GM15510 (cell line): ENCODE measurements around the gene TRABD2B.

Experiments
- POLR2A ChIP-seq: IDR thresholded peaks from 3 replicates; pipeline ENCODE4 v1.6.1; 2011; ENCODE audit warnings: borderline replicate concordance; ENCODE audit not compliant: insufficient read length; ENCODE audit errors: extremely low read depth

Gene TRABD2B

GRCh38 chr1:47782414-47783166 lies 214.6 kb downstream of the TRABD2B start:
- TF ChIP-seq POLR2A: no peak

GRCh38 chr1:47781171-47781959 lies 215.8 kb downstream of the TRABD2B start:
- no peak for TF ChIP-seq POLR2A

DNA sequence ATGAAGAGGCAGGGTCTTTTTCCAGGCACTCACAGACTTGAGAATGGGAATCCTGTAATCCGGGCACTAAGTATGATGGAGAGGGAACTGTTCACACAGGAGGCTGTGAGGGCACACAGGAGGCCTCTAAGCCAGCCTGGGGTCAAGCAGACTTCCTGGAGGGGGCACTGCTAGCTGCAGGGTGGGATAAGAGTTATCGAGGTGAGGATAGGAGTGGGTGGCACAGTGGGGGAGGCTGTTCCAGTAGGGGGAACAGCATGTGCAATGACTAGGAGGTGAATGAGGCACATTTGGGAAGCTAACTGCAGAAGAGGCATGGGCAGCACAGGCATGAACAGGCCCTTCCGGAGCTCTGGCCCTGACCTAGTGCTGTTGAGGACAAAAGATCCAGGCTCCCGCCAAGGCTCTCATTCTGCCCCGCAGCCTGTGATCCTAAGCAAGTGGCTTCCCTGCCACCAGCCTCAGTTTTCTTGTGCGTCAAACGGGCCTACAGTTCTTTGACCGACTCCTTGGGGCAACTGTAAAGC lies 216.7 kb downstream of the TRABD2B start:
- no peak for TF ChIP-seq POLR2A

GRCh38 chr1:47779613-47780012 lies 217.6 kb downstream of the TRABD2B start:
- TF ChIP-seq POLR2A: no peak

GRCh38 chr1:47778280-47778679 lies 218.9 kb downstream of the TRABD2B start:
- no peak for TF ChIP-seq POLR2A

- TF ChIP-seq POLR2A: no peak
These were observed 219.9 kb downstream of the TRABD2B start for GRCh38 chr1:47777322-47777721.

DNA sequence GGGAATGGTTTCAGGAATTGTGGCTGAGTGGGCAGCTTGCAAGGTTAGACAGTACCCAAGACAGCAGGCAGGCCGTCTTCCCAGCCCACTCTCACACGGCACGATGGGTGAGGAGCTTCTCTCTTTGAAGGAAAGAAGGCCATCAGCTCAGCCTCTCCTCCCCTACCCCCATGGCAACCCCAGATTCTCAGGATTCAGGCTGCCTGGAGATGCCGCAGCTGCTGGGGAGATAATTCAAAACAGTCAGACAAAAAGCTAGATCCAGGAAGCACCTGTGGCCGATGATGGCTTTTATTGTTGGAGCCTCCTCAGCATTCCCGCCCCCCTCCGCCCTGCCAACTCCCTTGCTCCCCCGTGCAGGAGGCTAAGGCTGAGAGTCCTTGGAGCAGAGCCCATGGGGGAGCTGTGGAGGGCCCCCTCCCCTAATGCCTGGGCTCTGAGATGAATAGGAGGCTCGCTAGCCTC lies 220.5 kb downstream of the TRABD2B start:
- TF ChIP-seq POLR2A: no peak

GRCh38 chr1:47774986-47775834 lies 222.0 kb downstream of the TRABD2B start:
- no peak for TF ChIP-seq POLR2A

DNA sequence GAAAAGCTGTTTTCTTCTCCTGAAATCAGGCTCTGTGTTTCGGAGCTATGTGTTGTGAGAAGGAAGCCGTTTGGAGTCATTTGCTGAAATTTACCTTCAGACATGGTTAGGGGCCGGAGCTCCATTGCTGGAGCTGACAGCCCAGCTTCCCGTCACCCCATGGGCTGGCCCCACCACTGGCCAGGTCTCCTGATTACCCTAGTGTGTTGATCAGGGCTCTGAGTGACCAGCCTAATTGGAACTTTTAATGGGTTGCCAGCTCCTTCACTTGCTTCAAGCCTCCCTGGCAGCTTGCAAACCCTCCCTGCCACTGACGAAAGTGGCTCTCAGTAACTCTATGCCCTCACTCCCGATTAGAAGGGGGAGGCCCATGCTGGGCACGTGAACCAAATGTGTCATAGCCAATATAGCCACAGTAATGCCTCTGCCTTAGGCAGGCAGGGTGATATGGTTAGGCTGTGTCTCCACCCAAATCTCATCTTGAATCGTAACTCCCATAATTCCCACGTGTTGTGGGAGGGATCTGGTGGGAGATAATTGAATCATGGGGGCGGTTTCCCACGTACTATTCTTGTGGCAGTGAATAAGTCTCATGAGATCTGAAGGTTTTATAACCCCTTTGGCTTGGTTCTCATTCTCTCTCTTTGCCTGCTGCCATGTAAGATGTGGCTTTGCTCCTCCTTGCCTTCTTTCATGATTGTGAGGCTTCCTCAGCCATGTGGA lies 224.1 kb downstream of the TRABD2B start:
- no peak for TF ChIP-seq POLR2A

DNA sequence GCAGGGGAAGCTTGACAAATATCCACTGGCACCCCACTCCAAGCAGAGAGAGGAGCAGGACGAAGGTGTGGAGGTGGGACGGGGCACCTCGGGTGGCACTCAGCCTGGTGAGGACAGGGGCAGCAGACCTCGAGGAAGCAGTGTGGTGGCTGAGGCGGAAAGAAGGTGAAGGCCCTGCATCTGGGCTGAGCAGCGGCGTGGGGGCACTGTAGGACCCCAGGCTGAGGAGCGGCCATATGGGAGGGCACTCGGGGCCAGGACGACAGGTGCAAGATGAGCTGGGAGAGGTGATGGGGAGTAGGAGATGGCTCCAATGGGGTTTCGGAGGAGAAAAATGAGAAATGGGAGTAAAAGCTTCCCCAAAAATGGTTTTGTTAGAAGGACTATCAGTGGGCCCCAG lies 224.9 kb downstream of the TRABD2B start:
- TF ChIP-seq POLR2A: no peak

DNA sequence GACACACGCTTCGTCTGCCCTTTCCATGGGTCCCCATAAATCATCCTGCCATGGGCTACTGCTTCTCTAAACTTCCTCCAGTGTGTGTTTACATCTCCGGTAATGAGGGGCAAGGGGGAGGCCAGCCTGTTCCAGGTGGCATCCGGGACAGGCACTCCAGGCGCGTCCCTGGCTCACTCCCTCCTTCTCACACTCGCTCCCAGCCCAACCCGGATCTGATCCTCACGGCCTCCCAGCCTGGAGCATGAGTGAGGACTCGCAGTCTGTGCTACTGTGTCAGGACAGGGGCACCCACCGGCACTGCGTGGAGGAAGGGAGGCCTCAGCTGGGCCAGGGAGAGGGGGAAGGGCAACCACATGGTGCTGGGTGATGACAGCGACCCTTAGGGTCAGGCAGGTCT lies 225.4 kb downstream of the TRABD2B start:
- TF ChIP-seq POLR2A: no peak

DNA sequence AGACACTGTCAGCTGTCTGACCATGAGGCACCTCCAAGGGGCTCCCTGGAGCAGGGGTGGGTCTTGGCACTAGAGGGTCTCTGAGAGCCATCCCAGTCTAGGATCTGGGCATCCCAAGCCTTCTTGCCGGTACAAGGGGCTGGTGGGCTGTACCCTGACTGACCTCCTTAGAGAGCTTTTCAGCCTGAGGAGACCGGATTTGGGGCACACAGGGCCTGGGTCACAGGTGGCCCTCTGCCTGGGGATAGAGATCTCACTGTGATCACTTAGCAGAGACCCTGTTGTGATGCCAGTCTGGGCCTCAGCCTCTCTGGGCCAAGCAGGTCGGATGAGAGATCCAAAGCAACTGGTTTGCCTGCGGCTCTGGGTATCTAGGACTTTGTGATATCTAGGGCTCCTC lies 227.2 kb downstream of the TRABD2B start:
- TF ChIP-seq POLR2A: no peak

GRCh38 chr1:47769295-47769694 lies 227.9 kb downstream of the TRABD2B start:
- TF ChIP-seq POLR2A: no peak

GRCh38 chr1:47767741-47768100 lies 229.5 kb downstream of the TRABD2B start:
- no peak for TF ChIP-seq POLR2A
